NOMO-1 (cell line): ENCODE results near the gene TTLL12.

Source experiments
- DNase-seq, 2 experiments: peaks; one replicate each; lab custom pipeline; 2025; ENCODE audit not compliant: unreplicated experiment in 2 of 2; lab: John Stamatoyannopoulos, UW

Gene TTLL12

GRCh38 chr22:43216738-43217137 lies 29.8 kb upstream of the TTLL12 start:
- DNase-seq, result no peak

GRCh38 chr22:43213962-43214361 lies 27.0 kb upstream of the TTLL12 start:
- DNase-seq, result no peak

GRCh38 chr22:43213051-43213450 lies 26.1 kb upstream of the TTLL12 start:
- DNase-seq, result no peak

DNA sequence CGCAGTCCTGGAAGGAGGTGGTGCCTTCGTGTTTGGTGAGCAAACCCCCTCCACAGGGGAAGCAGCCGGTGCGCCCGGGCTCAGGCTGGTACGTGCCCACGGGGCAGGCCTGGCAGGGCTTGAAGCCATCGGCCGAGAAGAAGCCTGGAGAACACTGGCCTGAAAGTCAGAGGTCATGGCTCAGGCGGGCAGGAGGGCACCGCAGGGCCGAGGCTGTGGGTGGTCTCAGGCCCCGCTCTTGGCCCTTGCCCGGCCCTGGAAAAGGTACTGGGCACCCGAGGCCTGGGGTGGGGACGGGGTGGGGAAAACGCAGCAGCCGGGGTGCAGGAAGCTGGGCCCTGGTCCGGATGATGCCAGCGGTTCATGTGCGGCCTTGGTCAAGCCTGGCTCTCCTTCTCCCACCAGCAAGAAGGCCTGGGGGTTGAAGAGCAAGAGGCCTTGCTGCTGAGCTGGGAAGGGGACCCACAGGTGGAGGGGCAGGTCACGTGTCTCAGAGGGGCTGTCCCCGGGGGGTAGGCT lies 25.6 kb upstream of the TTLL12 start:
- no peak for DNase-seq

- DNase-seq, result no peak
Observed at GRCh38 chr22:43211941-43212433, 25.1 kb upstream of the TTLL12 start.

DNA sequence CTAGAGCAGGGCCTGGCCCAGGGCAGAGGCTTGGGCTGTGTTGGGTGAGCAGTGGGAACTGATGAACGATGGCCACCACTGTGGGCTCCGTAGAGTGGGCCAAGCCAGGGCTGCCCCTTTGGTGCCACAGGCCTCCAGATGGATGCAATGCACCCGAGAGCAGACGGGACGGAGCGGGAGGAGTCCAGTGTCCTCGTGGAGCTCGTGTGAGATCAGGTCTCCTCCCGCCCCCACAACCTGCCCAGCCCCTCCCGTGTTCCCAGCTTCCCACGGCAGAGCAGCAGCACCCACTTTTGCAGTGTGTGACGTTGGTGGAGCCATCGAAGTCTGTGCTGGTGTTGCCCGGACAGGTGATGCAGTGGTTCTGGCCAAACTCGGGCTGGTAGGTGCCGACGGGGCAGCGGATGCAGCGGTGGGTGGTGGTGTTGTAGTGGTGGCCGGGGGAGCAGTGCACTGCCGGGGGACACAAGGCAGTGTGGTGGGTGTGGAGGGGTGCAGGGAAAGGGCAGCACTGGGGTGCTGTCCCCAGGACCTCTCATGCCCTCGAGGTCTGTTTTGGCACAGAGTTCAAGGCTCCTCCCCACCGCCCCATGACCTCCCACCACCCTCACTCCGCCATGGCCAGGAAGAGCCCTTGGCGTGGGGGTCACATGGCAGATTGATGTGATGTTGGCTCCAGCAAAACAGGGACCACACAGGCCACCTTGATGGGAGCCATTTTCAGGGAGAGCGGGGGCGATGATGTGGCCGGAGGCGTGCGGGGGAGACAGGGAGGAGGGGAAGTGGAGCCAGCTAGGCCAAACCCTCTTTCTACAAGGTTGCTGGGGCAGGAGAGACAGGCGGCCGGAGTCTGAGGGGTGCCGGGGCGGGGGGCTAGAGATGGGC lies 23.9 kb upstream of the TTLL12 start:
- DNase-seq, result no peak

- DNase-seq, result no peak
Observed at GRCh38 chr22:43209971-43210370, 23.0 kb upstream of the TTLL12 start.

- no peak for DNase-seq
Observed at GRCh38 chr22:43209523-43209890, 22.6 kb upstream of the TTLL12 start.

DNA sequence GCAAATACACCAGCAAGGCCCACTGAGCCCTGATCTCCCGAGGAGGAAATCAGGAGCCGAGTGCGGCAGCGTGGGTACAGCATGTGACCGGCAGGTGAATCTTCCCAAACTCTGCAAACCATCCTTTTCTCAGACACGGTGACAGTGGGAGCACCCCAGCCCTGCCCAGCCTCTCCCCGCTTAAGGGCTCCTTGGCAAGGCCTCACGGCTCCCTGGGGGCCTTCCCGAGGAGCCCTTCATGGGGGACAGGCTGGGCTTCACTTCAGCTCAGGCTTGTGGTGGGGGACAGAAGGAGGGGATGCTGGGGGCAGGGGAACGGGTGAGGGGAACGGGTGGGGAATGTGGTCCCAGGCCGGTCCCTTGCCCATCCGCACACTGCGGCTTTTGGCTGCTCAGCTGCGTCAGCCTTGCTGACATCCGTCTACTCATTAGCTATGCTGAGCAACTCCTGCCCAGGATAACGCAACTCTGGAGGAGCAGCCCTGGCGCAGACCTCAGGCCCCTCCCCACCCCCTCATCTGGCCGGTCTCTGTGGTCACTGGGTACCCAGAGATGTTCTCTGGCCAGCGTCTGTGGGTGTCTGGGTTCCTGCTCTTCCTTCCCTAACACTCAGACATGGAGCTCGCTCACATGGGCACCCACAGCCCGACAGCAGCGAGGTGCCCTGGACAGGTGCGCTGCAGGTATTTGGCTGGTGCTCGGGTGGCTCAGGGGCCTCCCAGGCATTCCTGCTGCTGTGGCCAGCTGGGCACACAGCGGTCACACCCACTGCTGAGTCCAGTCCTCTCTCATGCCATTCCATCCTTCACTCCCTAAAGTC lies 22.0 kb upstream of the TTLL12 start:
- no peak for DNase-seq

DNA sequence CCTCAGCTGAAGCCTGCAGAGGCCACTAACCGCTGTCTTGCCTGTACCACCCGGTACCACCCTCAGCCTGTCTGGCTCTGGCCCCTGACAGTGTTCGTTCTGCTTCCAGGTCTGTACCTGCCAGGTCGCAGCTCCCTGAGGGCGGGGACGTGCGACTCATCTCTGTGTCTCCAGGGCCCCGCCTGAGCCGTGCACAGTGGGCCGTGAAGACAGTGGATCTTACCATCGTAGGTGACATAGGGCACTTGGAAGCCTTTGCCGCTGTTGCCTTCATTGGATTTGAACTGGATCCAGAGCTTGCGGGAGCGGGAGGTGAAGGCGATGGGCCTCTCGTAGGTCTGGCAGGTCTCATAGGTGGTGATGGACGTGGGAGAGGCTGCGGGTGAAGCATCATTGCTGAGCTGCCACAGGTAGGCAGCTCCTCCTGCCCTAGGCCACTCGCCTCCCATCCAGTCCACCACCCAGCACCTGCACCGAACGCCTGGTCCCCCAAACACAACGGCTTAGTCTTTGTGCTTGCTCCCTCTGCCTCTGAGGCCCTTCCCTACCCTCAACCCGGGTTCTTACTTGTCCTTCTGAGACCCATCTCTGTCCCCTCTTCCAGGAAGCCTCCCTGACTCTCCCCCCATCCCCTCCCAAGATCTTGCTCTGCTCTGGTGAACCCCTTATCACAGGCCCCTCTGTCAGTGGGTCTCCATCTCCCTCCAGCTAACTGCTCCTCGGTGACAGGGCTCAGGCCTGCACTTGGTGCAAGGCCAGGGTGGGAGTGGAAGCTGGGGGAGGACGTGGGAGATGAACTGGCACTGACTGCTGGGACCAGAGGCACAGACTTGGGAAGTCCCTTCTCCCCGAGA lies 21.1 kb upstream of the TTLL12 start:
- no peak for DNase-seq

- no peak for DNase-seq
Observed at GRCh38 chr22:43207386-43207785, 20.5 kb upstream of the TTLL12 start.

GRCh38 chr22:43206509-43207161 lies 19.7 kb upstream of the TTLL12 start:
- no peak for DNase-seq

DNA sequence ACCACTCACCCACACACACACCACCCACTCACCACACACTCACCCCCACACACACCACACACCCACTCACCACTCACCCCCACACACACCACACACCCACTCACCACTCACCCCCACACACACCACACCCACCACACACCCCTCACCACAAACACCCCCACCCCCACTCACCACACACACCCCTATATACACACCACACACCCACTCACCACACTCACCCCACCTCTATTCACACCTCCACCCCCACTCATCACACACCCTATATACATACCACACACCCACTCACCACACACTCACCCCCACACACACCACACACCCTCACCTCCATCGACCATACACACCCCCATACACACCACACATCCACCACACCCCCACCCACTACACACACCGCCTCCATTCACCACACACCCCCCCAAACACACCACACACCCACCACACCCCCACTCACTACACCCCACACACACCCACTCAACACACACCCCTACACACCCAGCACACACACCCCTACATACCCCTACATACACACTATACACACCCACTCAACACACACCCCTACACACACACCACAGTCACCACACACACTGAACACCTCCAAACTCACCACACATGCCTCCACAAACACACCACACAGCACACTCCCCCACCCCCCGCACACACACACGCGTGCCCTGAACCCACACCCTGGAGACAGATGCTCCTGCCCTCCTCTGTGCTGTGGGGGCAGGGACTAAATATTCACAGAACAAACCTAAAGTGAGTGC lies 19.0 kb upstream of the TTLL12 start:
- DNase-seq, result no peak

GRCh38 chr22:43205261-43205691 lies 18.3 kb upstream of the TTLL12 start:
- no peak for DNase-seq

DNA sequence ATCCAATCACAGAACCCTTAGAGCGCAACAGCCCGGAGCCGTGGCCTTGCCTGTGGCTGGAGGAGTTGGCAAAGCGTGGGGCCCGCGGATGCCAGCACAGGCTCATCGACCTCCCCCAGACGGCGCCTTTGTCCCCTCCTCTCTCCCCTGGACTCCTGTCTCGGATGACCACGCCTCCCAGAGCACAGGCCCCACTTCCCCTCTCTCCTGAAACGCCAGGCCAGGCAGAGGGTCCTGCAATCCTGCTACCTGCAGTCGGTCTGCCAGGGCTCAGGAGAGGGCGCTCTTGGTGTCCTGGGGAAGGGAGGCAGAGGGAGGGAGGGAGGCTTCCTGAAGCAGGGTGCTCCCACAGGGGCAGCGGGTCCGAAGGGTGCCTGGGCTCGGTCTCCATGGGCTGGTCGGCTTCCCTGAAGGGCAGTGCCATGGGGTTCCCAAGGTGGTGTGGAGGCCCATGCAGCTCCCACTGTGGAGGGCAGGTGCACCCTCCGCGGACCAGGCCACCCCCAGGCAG lies 16.6 kb upstream of the TTLL12 start:
- DNase-seq, result no peak

DNA sequence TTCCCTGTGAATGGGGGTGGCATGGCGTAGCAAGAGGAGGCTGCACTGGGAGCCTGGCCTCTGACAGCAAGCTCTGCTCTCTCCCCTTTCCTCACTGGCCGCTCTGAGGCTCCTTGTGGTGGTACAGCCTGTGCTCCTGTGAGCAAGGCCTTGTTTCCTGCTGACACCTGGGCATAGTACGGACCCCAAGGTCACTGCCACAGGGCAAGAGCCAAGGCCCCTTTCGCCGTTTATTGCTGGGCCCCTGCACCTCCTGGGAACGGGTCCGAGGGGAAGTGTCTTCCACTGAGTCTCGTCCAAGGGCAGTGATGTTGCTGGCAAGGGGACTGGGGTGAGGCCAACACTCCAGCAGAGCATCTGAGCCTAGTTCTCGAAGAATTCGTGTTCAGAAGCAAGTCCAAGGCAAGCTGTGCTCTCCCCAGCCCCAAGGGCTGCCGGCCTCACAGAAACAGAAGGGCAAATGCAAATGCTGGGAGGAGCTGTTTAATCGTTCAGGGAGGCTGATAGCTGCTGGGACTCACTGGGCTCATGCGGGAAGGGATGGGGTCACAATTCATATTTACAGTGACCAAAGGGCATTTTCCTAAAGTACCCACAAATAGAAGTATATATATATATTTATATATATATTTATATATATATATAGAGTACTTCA lies 15.9 kb upstream of the TTLL12 start:
- no peak for DNase-seq

DNA sequence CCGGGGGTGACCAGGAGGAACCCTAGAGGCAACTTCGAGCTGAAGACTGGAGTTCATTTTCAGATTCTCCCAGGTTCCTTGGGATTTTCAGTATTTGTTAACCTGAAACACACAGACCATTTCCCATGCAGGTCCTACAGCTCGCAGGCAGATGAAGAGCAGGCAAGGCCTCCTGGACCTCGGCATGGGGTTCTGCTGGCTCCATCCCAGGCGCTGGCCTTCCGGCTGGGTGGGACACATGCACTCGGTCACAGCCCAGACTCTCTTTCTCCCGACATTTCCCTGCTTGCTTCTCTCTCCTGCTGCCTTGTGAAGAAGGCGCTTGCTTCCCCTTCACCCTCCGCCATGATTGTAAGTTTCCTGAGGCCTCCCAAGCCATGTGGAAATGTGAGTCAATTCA lies 15.4 kb upstream of the TTLL12 start:
- DNase-seq, result no peak

- DNase-seq, result no peak
Observed at GRCh38 chr22:43201486-43202219, 14.7 kb upstream of the TTLL12 start.
